Measurements from ENCODE around the gene HTN3. TPM values are rescaled to one million over a fixed set of nuclear protein-coding genes. Genes with fewer than 3 reads are reported as not detected.
"Not testable (repeated sequence)": the region's sequence is repeated elsewhere in the genome, so short reads cannot be mapped to it uniquely, and the experiment has no call there.

The HTN3 gene
- total RNA-seq, 2 donors from 2014 or later: not detected

- DNase-seq: no peak
- no peak overlapping the region for H3K9ac ChIP-seq (ENCODE audit: low read depth in 2 of 2, low read length in 2 of 2)
- H3K9me3 ChIP-seq: no peaks in the 10 kb centered on the region
- H3K27ac ChIP-seq: no peak overlapping the region
- TF ChIP-seq CTCF (IDR thresholded peaks at IDR 0.05): no peak
- H3K27me3 ChIP-seq: no peaks in the 10 kb centered on the region
- intact Hi-C loops (cut with DNase I): no loop called here
- H3K36me3 ChIP-seq: no peaks in the 10 kb centered on the region
- H3K4me3 ChIP-seq: no peak overlapping the region
- H3K4me1 ChIP-seq: no peaks in the 10 kb centered on the region
Measured at GRCh38 chr4:69999420-69999819, 28.8 kb upstream of the HTN3 start.

DNA sequence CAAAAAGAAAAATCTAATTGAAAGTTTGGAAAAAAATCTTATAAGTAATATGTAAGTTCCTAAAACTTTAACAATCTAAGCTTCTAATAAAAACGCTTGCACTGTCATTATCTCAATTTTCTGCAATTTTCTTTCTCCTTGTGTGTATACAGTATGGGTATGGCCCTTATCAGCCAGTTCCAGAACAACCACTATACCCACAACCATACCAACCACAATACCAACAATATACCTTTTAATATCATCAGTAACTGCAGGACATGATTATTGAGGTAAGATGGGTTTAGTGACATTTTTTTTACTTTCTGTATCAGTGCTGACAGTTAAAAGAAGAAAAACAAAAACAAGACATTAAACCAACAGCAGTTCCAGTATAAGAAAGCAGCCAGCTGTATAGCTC is 27.5 kb upstream of the HTN3 start:
- H3K27me3 ChIP-seq: no peaks in the 10 kb centered on the region

DNA sequence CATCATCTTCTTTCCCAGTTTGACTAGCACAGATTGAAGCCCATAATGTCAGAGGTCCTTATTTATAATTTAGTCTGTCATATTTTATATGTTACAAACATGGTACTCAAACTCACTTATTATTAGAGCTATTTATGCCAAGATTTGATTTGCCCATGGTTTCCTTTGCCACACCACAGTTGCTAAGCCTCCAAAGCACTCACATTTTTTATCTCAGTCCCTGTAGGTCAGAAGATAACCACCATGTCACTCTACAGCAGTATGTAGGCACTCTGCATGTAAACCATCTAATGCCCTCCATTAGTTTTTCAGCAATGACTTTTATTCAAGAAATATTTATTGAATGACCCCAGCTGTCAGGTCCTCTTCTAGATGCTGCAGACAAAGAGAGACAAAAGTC is 25.8 kb upstream of the HTN3 start:
- H3K4me3 ChIP-seq: no peak overlapping the region
- DNase-seq: no peak
- no peaks in the 10 kb centered on the region for H3K4me1 ChIP-seq
- H3K27me3 ChIP-seq: no peaks in the 10 kb centered on the region
- H3K27ac ChIP-seq: no peak overlapping the region
- H3K9me3 ChIP-seq: no peaks in the 10 kb centered on the region
- TF ChIP-seq CTCF (IDR thresholded peaks at IDR 0.05): no peak
- H3K9ac ChIP-seq (ENCODE audit: low read depth in 2 of 2, low read length in 2 of 2): no peak overlapping the region
- no peaks in the 10 kb centered on the region for H3K36me3 ChIP-seq
- intact Hi-C loops (cut with DNase I): no loop called here

More for the DNA sequence above, 27.5 kb upstream of the HTN3 start:
- Histone ChIP-seq H3K4me1 (no peaks in the 10 kb centered on the region), H3K27ac (no peak overlapping the region), H3K9ac (ENCODE audit: low read depth in 2 of 2, low read length in 2 of 2) (no peak overlapping the region), H3K4me3 (no peak overlapping the region), H3K36me3 (no peaks in the 10 kb centered on the region), H3K9me3 (no peaks in the 10 kb centered on the region)
- DNase-seq: no peak
- no peak for TF ChIP-seq CTCF (IDR thresholded peaks at IDR 0.05)
- intact Hi-C loops (cut with DNase I): no loop called here

DNA sequence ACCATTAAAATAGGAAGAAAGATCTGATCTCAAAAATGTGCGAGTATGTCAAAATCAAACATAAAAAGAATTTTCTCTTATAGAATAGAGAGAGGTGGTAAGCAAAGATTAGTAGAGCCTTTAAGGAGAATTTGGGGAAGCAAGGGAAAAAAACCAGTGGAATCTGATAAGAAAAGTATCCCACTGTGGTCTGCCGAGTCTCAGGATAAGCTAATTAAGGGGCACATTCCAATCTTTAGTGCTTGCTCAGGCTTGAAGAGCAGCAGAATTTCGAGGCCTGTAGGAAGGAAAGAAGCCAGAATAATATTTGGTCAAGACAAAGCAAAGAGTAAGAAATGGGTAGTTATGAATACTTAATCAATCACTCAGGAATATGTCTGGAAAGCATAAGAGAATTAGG is 19.5 kb upstream of the HTN3 start:
- Histone ChIP-seq H3K9me3 (no peaks in the 10 kb centered on the region), H3K27me3 (no peaks in the 10 kb centered on the region), H3K27ac (no peak overlapping the region), H3K4me3 (no peak overlapping the region), H3K36me3 (no peaks in the 10 kb centered on the region), H3K4me1 (no peaks in the 10 kb centered on the region), H3K9ac (ENCODE audit: low read depth in 2 of 2, low read length in 2 of 2) (no peak overlapping the region)
- no peak for DNase-seq
- intact Hi-C loops (cut with DNase I): no loop called here
- TF ChIP-seq CTCF (IDR thresholded peaks at IDR 0.05): no peak

GRCh38 chr4:70019006-70019405 is 9.3 kb upstream of the HTN3 start:
- H3K9ac ChIP-seq (ENCODE audit: low read depth in 2 of 2, low read length in 2 of 2); H3K27me3 ChIP-seq; H3K9me3 ChIP-seq; H3K4me3 ChIP-seq; H3K36me3 ChIP-seq; H3K27ac ChIP-seq; intact Hi-C loops (cut with DNase I); H3K4me1 ChIP-seq; DNase-seq: not testable (repeated sequence)

DNA sequence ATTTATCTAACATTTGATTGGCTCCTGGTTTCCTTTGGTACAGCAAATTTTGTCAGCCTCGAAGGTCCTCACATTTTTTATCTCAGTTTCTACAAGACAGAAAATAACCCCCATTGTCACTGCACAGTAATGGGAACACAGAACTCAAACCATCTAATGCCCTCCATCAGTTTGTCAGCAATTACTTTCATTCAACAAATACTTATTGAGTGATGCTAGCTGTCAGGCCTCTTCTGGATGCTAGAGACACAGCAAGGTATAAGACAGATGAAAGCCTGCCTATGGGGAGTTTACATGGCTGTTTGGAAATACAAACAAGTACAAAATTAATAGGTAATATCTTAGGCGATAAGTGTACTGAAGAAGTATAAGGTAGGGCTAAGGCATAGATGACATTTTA is 5.0 kb upstream of the HTN3 start:
- H3K27me3 ChIP-seq: no peaks in the 10 kb centered on the region
- no peaks in the 10 kb centered on the region for H3K4me1 ChIP-seq
- no peak overlapping the region for H3K27ac ChIP-seq
- no peaks in the 10 kb centered on the region for H3K9me3 ChIP-seq
- H3K36me3 ChIP-seq: no peaks in the 10 kb centered on the region
- no peak for TF ChIP-seq CTCF (IDR thresholded peaks at IDR 0.05)
- no peak overlapping the region for H3K4me3 ChIP-seq
- intact Hi-C loops (cut with DNase I): no loop called here
- H3K9ac ChIP-seq (ENCODE audit: low read depth in 2 of 2, low read length in 2 of 2): no peak overlapping the region
- DNase-seq: no peak

Data from colonic mucosa (tissue), 4 donors.